ENCODE results near the gene AHRR. TPM values are rescaled to one million over a fixed set of nuclear protein-coding genes. Genes with fewer than 3 reads are reported as not detected.

Gene AHRR
- total RNA-seq, 1 donor from 2014 or later, result 54.9 TPM

GRCh38 chr5:374631-375335 is 53.3 kb downstream of the AHRR start:
- DNase-seq (ENCODE audit: extremely low spot score, unreplicated experiment), result peak; percentile 80
- Mint-ChIP-seq H3K4me1 (ENCODE audit: unreplicated experiment) (peaks cover 54% of the 10 kb centered on the region), H3K4me3 (ENCODE audit: unreplicated experiment) (no peak overlapping the region), H3K27me3 (ENCODE audit: unreplicated experiment) (no peaks in the 10 kb centered on the region), H3K27ac (ENCODE audit: unreplicated experiment) (peak overlapping the region; percentile 96), H3K36me3 (ENCODE audit: unreplicated experiment) (peaks cover 29% of the 10 kb centered on the region), H3K9me3 (ENCODE audit: unreplicated experiment) (no peaks in the 10 kb centered on the region)
- no peak for TF ChIP-seq CTCF (IDR thresholded peaks at IDR 0.05)

GRCh38 chr5:375336-375920 is 53.9 kb downstream of the AHRR start:
- no peak for TF ChIP-seq CTCF (IDR thresholded peaks at IDR 0.05)
- Mint-ChIP-seq H3K27ac (ENCODE audit: unreplicated experiment) (peak overlapping the region; percentile 96), H3K4me1 (ENCODE audit: unreplicated experiment) (peaks cover 57% of the 10 kb centered on the region), H3K36me3 (ENCODE audit: unreplicated experiment) (peaks cover 30% of the 10 kb centered on the region), H3K27me3 (ENCODE audit: unreplicated experiment) (no peaks in the 10 kb centered on the region), H3K4me3 (ENCODE audit: unreplicated experiment) (no peak overlapping the region), H3K9me3 (ENCODE audit: unreplicated experiment) (no peaks in the 10 kb centered on the region)
- DNase-seq (ENCODE audit: extremely low spot score, unreplicated experiment), result peak; percentile 84

- no peak for TF ChIP-seq CTCF (IDR thresholded peaks at IDR 0.05)
- Mint-ChIP-seq H3K27me3 (ENCODE audit: unreplicated experiment) (no peaks in the 10 kb centered on the region), H3K9me3 (ENCODE audit: unreplicated experiment) (no peaks in the 10 kb centered on the region), H3K4me1 (ENCODE audit: unreplicated experiment) (peaks cover 64% of the 10 kb centered on the region), H3K4me3 (ENCODE audit: unreplicated experiment) (no peak overlapping the region), H3K36me3 (ENCODE audit: unreplicated experiment) (peaks cover 37% of the 10 kb centered on the region), H3K27ac (ENCODE audit: unreplicated experiment) (peak overlapping the region; percentile 96)
- peak; percentile 84 for DNase-seq (ENCODE audit: extremely low spot score, unreplicated experiment)
These were observed 54.6 kb downstream of the AHRR start for GRCh38 chr5:375921-376798.

GRCh38 chr5:376799-377325 is 55.3 kb downstream of the AHRR start:
- peak overlapping the region; percentile 74 for H3K27ac Mint-ChIP-seq (ENCODE audit: unreplicated experiment)
- H3K27me3 Mint-ChIP-seq (ENCODE audit: unreplicated experiment), result no peaks in the 10 kb centered on the region
- peaks cover 62% of the 10 kb centered on the region for H3K4me1 Mint-ChIP-seq (ENCODE audit: unreplicated experiment)
- no peak for TF ChIP-seq CTCF (IDR thresholded peaks at IDR 0.05)
- H3K4me3 Mint-ChIP-seq (ENCODE audit: unreplicated experiment), result no peak overlapping the region
- peaks cover 41% of the 10 kb centered on the region for H3K36me3 Mint-ChIP-seq (ENCODE audit: unreplicated experiment)
- H3K9me3 Mint-ChIP-seq (ENCODE audit: unreplicated experiment), result peaks cover 2% of the 10 kb centered on the region
- DNase-seq (ENCODE audit: extremely low spot score, unreplicated experiment), result no peak

Measured in osteocyte (in vitro differentiated cells).